K562 (cell line): ENCODE results near the gene WARS2.

Source experiments
- HDAC2 ChIP-seq: fragments of 450-650 bp; IDR thresholded peaks from 2 replicates; pipeline ENCODE4 v1.6.1; 2016; ENCODE audit warnings: mild to moderate bottlenecking
- MAFG ChIP-seq: fragments of 450-650 bp; conservative IDR thresholded peaks from 2 replicates; pipeline ENCODE4 v1.6.1; 2016; ENCODE audit warnings: missing genetic modification characterization, missing compliant biosample characterization
- MXI1 ChIP-seq: IDR thresholded peaks from 2 replicates; pipeline ENCODE4 v1.6.1; 2011; ENCODE audit warnings: low read depth, mild to moderate bottlenecking, improper control_type of control experiment, low read length
- TGIF2 ChIP-seq: sonication (generic); formaldehyde crosslinking; IDR thresholded peaks from 2 replicates; pipeline ENCODE4 v1.8.1; 2022; ENCODE audit warnings: mild to moderate bottlenecking, missing genetic modification reagents, moderate library complexity
- UBTF ChIP-seq, 2 experiments: IDR thresholded peaks; 2 replicates each; pipeline ENCODE4 v1.6.1; 2012; ENCODE audit warnings: improper control_type of control experiment in 2 of 2, low read depth in 2 of 2, low read length in 2 of 2, borderline replicate concordance in 1 of 2
- USF1 ChIP-seq: sonication (generic); formaldehyde crosslinking; IDR thresholded peaks from 2 replicates; pipeline ENCODE4 v1.9.0; 2022; ENCODE audit warnings: mild to moderate bottlenecking, missing genetic modification reagents
- ZNF175 ChIP-seq: fragments of 200-800 bp; sonication (Bioruptor generic); IDR thresholded peaks from 2 replicates; pipeline ENCODE4 v1.6.1; 2016; ENCODE audit warnings: low read depth, mild to moderate bottlenecking, missing genetic modification characterization, missing compliant biosample characterization
- ZNF274 ChIP-seq: IDR thresholded peaks from 2 replicates; pipeline ENCODE4 v1.6.1; 2011; ENCODE audit warnings: low read depth, mild to moderate bottlenecking, low read length, moderate library complexity, borderline replicate concordance
- ZNF589 ChIP-seq: fragments of 200-800 bp; sonication (Bioruptor generic); IDR thresholded peaks from 2 replicates; pipeline ENCODE4 v1.6.1; 2016; ENCODE audit warnings: low read depth, missing genetic modification characterization, missing compliant biosample characterization
- TF ChIP-seq, protein P1 (sequence below), 3 experiments: IDR thresholded peaks in 2 of 3; conservative IDR thresholded peaks in 1 of 3; 2 replicates each; pipeline ENCODE4 v1.5.1; 2011 to 2012; ENCODE audit warnings: low read length in 3 of 3, mild to moderate bottlenecking in 3 of 3, control low read depth in 2 of 3, improper control_type of control experiment in 1 of 3, inconsistent platforms in 1 of 3, low read depth in 1 of 3, mixed read lengths in 1 of 3, moderate library complexity in 1 of 3; ENCODE audit not compliant: insufficient read depth in 2 of 3

DNA sequence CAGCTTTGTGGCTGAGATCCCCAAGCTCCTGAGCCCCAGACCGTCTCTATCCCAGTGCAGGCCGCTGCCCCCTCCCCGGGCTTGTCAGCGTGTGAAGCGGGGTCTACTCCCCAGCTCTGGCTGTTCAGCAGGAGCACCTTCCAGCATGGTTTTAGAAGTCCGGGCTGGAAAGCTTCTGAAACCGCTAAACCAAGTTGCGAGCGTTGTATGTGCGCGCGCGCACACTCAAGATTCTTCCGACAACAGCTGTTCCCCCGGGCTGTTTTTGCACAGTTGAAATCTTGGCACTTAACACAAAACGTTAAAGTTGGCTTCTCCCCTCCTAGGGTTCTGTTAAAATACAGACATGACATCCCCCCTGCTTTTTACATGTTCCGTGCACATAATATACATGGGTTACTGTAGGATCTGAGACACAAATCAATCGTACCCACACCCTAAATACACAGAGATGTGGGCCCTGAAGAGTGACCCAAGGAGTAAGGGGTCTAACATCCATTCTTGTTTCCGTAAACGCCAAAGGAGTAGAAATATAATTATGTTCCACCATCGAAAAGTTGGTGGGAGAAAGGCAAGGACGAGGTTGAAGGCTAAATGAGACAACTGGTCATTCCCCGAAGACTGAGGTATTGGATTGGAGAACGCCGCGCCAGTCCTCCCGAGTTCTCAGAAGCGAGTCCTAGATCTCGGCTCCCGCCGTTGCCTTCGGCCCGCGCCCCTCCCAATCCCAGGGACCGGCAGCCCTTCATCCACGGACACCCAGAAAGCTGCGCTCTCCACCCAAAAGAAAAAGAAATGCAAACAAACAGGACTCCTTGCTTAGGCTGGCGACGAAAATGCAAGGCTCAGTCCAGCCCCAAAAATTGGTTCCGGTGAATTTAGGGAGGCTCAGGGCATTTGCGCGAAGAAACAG, 153.6 kb downstream of the WARS2 start:
- TF ChIP-seq UBTF (IDR thresholded peaks at IDR 0.05; ENCODE audit: borderline replicate concordance in 1 of 2, low read depth in 2 of 2, low read length in 2 of 2) (no peak), HDAC2 (no peak), ZNF274 (no peak), ZNF589 (CRISPR knock-in tag) (0 out of 2 replicates have a peak, but pooled peaks have one; percentile 22), MXI1 (no peak), TGIF2 (CRISPR knock-in tag) (no peak), USF1 (no peak), ZNF175 (CRISPR knock-in tag) (no peak), MAFG (tag) (no peak)
- TF ChIP-seq, protein P1, sequence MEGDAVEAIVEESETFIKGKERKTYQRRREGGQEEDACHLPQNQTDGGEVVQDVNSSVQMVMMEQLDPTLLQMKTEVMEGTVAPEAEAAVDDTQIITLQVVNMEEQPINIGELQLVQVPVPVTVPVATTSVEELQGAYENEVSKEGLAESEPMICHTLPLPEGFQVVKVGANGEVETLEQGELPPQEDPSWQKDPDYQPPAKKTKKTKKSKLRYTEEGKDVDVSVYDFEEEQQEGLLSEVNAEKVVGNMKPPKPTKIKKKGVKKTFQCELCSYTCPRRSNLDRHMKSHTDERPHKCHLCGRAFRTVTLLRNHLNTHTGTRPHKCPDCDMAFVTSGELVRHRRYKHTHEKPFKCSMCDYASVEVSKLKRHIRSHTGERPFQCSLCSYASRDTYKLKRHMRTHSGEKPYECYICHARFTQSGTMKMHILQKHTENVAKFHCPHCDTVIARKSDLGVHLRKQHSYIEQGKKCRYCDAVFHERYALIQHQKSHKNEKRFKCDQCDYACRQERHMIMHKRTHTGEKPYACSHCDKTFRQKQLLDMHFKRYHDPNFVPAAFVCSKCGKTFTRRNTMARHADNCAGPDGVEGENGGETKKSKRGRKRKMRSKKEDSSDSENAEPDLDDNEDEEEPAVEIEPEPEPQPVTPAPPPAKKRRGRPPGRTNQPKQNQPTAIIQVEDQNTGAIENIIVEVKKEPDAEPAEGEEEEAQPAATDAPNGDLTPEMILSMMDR (IDR thresholded peaks at IDR 0.05 in 2 of 3, conservative IDR thresholded peaks at IDR 0.05 in 1 of 3; ENCODE audit: insufficient read depth in 2 of 3, low read depth in 1 of 3, low read length in 3 of 3): no peak
